HepG2 (cell line): ENCODE data around the gene TSKU. TPM values are rescaled to one million over a fixed set of nuclear protein-coding genes. Genes with fewer than 3 reads are reported as not detected.

Experiments
- ASH2L ChIP-seq: fragments of 300-600, 200-600 bp; sonication (generic); IDR thresholded peaks from 2 replicates; pipeline ENCODE4 v1.7.0; 2017; ENCODE audit warnings: low read depth, mild to moderate bottlenecking, moderate library complexity, mixed read lengths, low read length; ENCODE audit not compliant: insufficient read length
- EED ChIP-seq: sonication (generic); formaldehyde crosslinking; IDR thresholded peaks from 2 replicates; pipeline ENCODE4 v1.5.0; 2020; ENCODE audit warnings: mild to moderate bottlenecking, missing genetic modification reagents
- FOXA1 ChIP-seq, 2 experiments: fragments of 450-650 bp in 1 of 2; sonication (generic) in 1 of 2; formaldehyde crosslinking in 1 of 2; IDR thresholded peaks; 2 replicates each; pipeline versions ENCODE4 v1.4.0 to v1.6.1; 2016 to 2020; ENCODE audit warnings: missing genetic modification reagents in 1 of 2
- MZF1 ChIP-seq: sonication (generic); formaldehyde crosslinking; IDR thresholded peaks from 2 replicates; pipeline ENCODE4 v1.8.1; 2023; ENCODE audit warnings: mild to moderate bottlenecking, missing genetic modification reagents, borderline replicate concordance
- NFYB ChIP-seq: sonication (generic); formaldehyde crosslinking; IDR thresholded peaks from 2 replicates; pipeline ENCODE4 v1.4.0; 2020; ENCODE audit warnings: missing genetic modification reagents
- SOX6 ChIP-seq, 2 experiments: fragments of 450-650 bp in 1 of 2; sonication (generic) in 1 of 2; formaldehyde crosslinking in 1 of 2; IDR thresholded peaks; 2 replicates each; pipeline versions ENCODE4 v1.4.0 to v1.6.1; 2017 to 2020; ENCODE audit warnings: antibody characterized with exemption in 1 of 2, mild to moderate bottlenecking in 1 of 2, missing genetic modification reagents in 1 of 2
- SP2 ChIP-seq: sonication (generic); formaldehyde crosslinking; IDR thresholded peaks from 2 replicates; pipeline ENCODE4 v1.5.1; 2020; ENCODE audit warnings: mild to moderate bottlenecking, missing genetic modification reagents
- THYN1 ChIP-seq: sonication (generic); formaldehyde crosslinking; IDR thresholded peaks from 2 replicates; pipeline ENCODE4 v1.8.1; 2023; ENCODE audit warnings: low read depth, mild to moderate bottlenecking, moderate library complexity, missing genetic modification reagents, borderline replicate concordance
- ZNF138 ChIP-seq: sonication (generic); formaldehyde crosslinking; IDR thresholded peaks from 2 replicates; pipeline ENCODE4 v1.5.0; 2020; ENCODE audit warnings: mild to moderate bottlenecking, low read depth, missing genetic modification reagents
- ZNF234 ChIP-seq: sonication (generic); formaldehyde crosslinking; conservative IDR thresholded peaks from 2 replicates; pipeline ENCODE4 v1.5.1; 2020; ENCODE audit warnings: mild to moderate bottlenecking, missing genetic modification reagents
- ZNF263 ChIP-seq: sonication (generic); formaldehyde crosslinking; IDR thresholded peaks from 2 replicates; pipeline ENCODE4 v1.4.0; 2020; ENCODE audit warnings: missing genetic modification reagents
- ZNF337 ChIP-seq: sonication (generic); formaldehyde crosslinking; IDR thresholded peaks from 2 replicates; pipeline ENCODE4 v1.5.1; 2020; ENCODE audit warnings: missing genetic modification reagents, low read depth, mild to moderate bottlenecking, borderline replicate concordance
- ZNF34 ChIP-seq: sonication (generic); formaldehyde crosslinking; IDR thresholded peaks from 2 replicates; pipeline ENCODE4 v1.4.0; 2020; ENCODE audit warnings: mild to moderate bottlenecking, missing genetic modification reagents, borderline replicate concordance
- polyA plus RNA-seq, 8 experiments: library from polyadenylated mRNA; depleted of rRNA in 3 of 8; stranded (reverse) in 7 of 8; unstranded in 1 of 8; fragments of >200 nt; fragmentation: Illumina TruSeq in 4 of 8; extraction: Trizol in 4 of 8; gene quantifications; 2 replicates each; pipeline versions ENCODE4 v1.2.1 to v1.2.3, GENCODE V29; 2011 to 2016; ENCODE audit warnings: low read depth in 4 of 8, missing spikeins in 1 of 8, mixed read lengths in 1 of 8; ENCODE audit not compliant: insufficient read depth in 1 of 8
- total RNA-seq, 5 experiments: library from RNA; depleted of rRNA; stranded (reverse); fragments of >200 nt; fragmentation: Illumina TruSeq; extraction: Trizol; gene quantifications; 2 replicates each; pipeline ENCODE4 v1.2.3, GENCODE V29; 2016; ENCODE audit warnings: low read depth in 1 of 5
- TF ChIP-seq, protein P1 (sequence below): sonication (generic); formaldehyde crosslinking; IDR thresholded peaks from 2 replicates; pipeline ENCODE4 v1.9.0; 2021; ENCODE audit warnings: mild to moderate bottlenecking, missing genetic modification reagents

TSKU gene
- total and polyA plus RNA-seq, 2 of the 13 experiments (the other 11 are each of a cell fraction or from before 2014, with no cell fraction given): 20.3 to 21.4 TPM

DNA sequence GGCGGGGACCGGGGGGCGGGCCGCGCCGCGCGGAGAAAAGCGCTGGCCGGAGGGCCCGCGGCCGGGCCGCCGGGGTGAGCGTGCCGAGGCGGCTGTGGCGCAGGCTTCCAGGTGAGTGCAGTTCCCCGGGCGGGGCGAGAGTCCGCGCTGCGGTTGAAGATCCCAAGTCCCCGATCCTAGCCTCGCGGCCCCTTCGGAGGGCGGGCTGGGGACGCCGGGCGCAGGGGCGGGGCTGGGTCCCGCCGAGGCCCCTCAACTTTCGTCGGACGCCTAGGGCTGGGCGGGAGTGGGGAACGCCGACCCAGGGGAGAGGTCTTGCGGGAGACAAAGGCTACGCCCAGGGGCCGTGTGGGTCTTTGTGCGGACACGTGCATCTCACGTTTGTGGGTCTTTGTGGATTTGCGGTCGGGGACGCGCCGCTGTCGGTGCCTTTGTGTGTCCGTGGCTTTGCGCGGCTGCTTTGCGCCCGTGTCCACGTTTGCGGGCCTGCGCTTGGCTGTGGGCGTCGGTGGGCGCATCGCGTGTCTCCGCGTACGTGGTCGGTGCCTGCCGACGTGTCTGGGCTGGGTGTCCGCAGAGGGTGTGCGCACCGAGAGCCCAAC lies at the start of gene TSKU (continued):
- TF ChIP-seq, protein P1, sequence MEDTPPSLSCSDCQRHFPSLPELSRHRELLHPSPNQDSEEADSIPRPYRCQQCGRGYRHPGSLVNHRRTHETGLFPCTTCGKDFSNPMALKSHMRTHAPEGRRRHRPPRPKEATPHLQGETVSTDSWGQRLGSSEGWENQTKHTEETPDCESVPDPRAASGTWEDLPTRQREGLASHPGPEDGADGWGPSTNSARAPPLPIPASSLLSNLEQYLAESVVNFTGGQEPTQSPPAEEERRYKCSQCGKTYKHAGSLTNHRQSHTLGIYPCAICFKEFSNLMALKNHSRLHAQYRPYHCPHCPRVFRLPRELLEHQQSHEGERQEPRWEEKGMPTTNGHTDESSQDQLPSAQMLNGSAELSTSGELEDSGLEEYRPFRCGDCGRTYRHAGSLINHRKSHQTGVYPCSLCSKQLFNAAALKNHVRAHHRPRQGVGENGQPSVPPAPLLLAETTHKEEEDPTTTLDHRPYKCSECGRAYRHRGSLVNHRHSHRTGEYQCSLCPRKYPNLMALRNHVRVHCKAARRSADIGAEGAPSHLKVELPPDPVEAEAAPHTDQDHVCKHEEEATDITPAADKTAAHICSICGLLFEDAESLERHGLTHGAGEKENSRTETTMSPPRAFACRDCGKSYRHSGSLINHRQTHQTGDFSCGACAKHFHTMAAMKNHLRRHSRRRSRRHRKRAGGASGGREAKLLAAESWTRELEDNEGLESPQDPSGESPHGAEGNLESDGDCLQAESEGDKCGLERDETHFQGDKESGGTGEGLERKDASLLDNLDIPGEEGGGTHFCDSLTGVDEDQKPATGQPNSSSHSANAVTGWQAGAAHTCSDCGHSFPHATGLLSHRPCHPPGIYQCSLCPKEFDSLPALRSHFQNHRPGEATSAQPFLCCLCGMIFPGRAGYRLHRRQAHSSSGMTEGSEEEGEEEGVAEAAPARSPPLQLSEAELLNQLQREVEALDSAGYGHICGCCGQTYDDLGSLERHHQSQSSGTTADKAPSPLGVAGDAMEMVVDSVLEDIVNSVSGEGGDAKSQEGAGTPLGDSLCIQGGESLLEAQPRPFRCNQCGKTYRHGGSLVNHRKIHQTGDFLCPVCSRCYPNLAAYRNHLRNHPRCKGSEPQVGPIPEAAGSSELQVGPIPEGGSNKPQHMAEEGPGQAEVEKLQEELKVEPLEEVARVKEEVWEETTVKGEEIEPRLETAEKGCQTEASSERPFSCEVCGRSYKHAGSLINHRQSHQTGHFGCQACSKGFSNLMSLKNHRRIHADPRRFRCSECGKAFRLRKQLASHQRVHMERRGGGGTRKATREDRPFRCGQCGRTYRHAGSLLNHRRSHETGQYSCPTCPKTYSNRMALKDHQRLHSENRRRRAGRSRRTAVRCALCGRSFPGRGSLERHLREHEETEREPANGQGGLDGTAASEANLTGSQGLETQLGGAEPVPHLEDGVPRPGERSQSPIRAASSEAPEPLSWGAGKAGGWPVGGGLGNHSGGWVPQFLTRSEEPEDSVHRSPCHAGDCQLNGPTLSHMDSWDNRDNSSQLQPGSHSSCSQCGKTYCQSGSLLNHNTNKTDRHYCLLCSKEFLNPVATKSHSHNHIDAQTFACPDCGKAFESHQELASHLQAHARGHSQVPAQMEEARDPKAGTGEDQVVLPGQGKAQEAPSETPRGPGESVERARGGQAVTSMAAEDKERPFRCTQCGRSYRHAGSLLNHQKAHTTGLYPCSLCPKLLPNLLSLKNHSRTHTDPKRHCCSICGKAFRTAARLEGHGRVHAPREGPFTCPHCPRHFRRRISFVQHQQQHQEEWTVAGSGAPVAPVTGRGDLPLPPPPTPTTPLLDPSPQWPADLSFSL: peak; percentile 82; the same call in 1 of the 2 replicates
- TF ChIP-seq EED (CRISPR knock-in tag): no peak
- TF ChIP-seq ZNF234 (CRISPR knock-in tag): peak; percentile 77; the same call in 1 of the 2 replicates
- peak; percentile 38 for TF ChIP-seq SP2
- TF ChIP-seq SOX6 (IDR thresholded peaks at IDR 0.05): no peak
- no peak for TF ChIP-seq SOX6 (CRISPR knock-in tag; IDR thresholded peaks at IDR 0.05)
- no peak for TF ChIP-seq THYN1
- no peak for TF ChIP-seq ZNF34 (CRISPR knock-in tag)
- peak; percentile 75 for TF ChIP-seq ASH2L
- TF ChIP-seq ZNF263 (CRISPR knock-in tag): no peak
- no peak for TF ChIP-seq NFYB (CRISPR knock-in tag)
- TF ChIP-seq MZF1 (CRISPR knock-in tag): no peak
- no peak for TF ChIP-seq ZNF138 (CRISPR knock-in tag)
- no peak for TF ChIP-seq FOXA1 (IDR thresholded peaks at IDR 0.05)
- no peak for TF ChIP-seq FOXA1 (CRISPR knock-in tag; IDR thresholded peaks at IDR 0.05)
- no peak for TF ChIP-seq ZNF337
